Measurements from ENCODE around the gene GLB1L. TPM values are rescaled to one million over a fixed set of nuclear protein-coding genes. Genes with fewer than 3 reads are reported as not detected.
A peak's percentile ranks its signal among the peaks of the same experiment; 100 is the strongest.
"Not testable (repeated sequence)": the region's sequence is repeated elsewhere in the genome, so short reads cannot be mapped to it uniquely, and the experiment has no call there.

GLB1L gene
- total RNA-seq, 1 experiment from 2014 or later = 6.1 TPM

- POLR2A ChIA-PET; H3K4me3 Mint-ChIP-seq; ATAC-seq; H3K36me3 Mint-ChIP-seq; DNase-seq (ENCODE audit: low spot score); H3K4me1 Mint-ChIP-seq: not testable (repeated sequence)
- peak overlapping the region; percentile 76; the same call in 1 of the 2 replicates for H3K27ac Mint-ChIP-seq
- H3K27me3 Mint-ChIP-seq (ENCODE audit: low read depth) = peaks cover 18% of the 10 kb centered on the region
- peaks cover 14% of the 10 kb centered on the region for H3K9me3 Mint-ChIP-seq
- CTCF ChIA-PET = interaction anchor here (1.6 to 2.0 kb wide), 2 partner anchors 94 to 220 kb away, joined by 3 to 6 read pairs; no protein-coding TSS in a partner anchor
These were observed 44.5 kb downstream of the GLB1L start for GRCh38 chr2:219200502-219201326.

GRCh38 chr2:219199470-219200211, 45.6 kb downstream of the GLB1L start:
- ChIA-PET CTCF (interaction anchor here (1.6 to 2.0 kb wide), 2 partner anchors 95 to 219 kb away, joined by 3 to 6 read pairs; no protein-coding TSS in a partner anchor), POLR2A (interaction anchor here (0.6 kb wide), 1 partner anchor 189 kb away, joined by 3 read pairs; no protein-coding TSS in a partner anchor)
- Mint-ChIP-seq H3K4me1 (peaks cover 8% of the 10 kb centered on the region), H3K27me3 (ENCODE audit: low read depth) (peaks cover 11% of the 10 kb centered on the region), H3K36me3 (no peaks in the 10 kb centered on the region), H3K4me3 (no peak overlapping the region), H3K27ac (no peak overlapping the region), H3K9me3 (peaks cover 14% of the 10 kb centered on the region)
- TF ChIP-seq KAT7 (CRISPR knock-in tag; IDR thresholded peaks at IDR 0.05; ENCODE audit: borderline replicate concordance) = no peak
- no peak for DNase-seq (ENCODE audit: low spot score)
- ATAC-seq = no peak

DNA sequence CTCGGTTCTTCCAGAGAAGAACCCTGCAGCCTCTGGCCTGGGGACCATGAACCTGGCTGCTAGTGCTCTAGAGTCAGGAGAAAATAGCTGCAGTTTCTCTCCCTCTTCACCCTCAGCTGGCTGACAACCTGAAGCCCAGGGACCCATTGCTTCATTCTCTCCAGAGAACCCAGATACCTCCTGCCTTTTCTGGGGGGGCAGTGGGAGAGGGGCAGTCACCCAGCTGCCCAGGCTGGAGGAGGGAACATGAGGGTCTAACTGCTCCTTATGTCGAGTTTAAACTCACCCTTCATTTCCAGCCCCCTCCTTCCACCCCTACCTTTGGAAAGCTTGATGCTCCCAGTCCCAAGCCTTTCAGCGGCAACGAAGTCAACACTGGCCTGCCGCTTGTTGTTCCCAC, 46.3 kb downstream of the GLB1L start:
- Mint-ChIP-seq H3K4me3 (no peak overlapping the region), H3K36me3 (no peaks in the 10 kb centered on the region), H3K27ac (no peak overlapping the region), H3K9me3 (peaks cover 10% of the 10 kb centered on the region), H3K4me1 (peaks cover 8% of the 10 kb centered on the region), H3K27me3 (ENCODE audit: low read depth) (peaks cover 7% of the 10 kb centered on the region)
- POLR2A ChIA-PET = no interaction called here
- DNase-seq (ENCODE audit: low spot score) (no peak), ATAC-seq (no peak)
- no peak for TF ChIP-seq MAX (CRISPR knock-in tag; IDR thresholded peaks at IDR 0.05)
- no peak for TF ChIP-seq TEAD4 (CRISPR knock-in tag; IDR thresholded peaks at IDR 0.05)
- TF ChIP-seq, protein P1, sequence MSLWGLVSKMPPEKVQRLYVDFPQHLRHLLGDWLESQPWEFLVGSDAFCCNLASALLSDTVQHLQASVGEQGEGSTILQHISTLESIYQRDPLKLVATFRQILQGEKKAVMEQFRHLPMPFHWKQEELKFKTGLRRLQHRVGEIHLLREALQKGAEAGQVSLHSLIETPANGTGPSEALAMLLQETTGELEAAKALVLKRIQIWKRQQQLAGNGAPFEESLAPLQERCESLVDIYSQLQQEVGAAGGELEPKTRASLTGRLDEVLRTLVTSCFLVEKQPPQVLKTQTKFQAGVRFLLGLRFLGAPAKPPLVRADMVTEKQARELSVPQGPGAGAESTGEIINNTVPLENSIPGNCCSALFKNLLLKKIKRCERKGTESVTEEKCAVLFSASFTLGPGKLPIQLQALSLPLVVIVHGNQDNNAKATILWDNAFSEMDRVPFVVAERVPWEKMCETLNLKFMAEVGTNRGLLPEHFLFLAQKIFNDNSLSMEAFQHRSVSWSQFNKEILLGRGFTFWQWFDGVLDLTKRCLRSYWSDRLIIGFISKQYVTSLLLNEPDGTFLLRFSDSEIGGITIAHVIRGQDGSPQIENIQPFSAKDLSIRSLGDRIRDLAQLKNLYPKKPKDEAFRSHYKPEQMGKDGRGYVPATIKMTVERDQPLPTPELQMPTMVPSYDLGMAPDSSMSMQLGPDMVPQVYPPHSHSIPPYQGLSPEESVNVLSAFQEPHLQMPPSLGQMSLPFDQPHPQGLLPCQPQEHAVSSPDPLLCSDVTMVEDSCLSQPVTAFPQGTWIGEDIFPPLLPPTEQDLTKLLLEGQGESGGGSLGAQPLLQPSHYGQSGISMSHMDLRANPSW (CRISPR knock-in tag; conservative IDR thresholded peaks at IDR 0.05; ENCODE audit: low read depth) = no peak
- no peak for TF ChIP-seq ZNF281 (CRISPR knock-in tag; IDR thresholded peaks at IDR 0.05)
- TF ChIP-seq TP53 (CRISPR knock-in tag; IDR thresholded peaks at IDR 0.05) = no peak
- TF ChIP-seq NFE2L1 (CRISPR knock-in tag; IDR thresholded peaks at IDR 0.05) = no peak
- TF ChIP-seq ZSCAN18 (CRISPR knock-in tag; IDR thresholded peaks at IDR 0.05) = no peak
- CTCF ChIA-PET = interaction anchor here (2.0 kb wide), 1 partner anchor 96 kb away, joined by 6 read pairs; no protein-coding TSS in a partner anchor

All from WTC11 (cell line).